Measurements from ENCODE around the gene MTHFD1L.

Gene MTHFD1L

DNA sequence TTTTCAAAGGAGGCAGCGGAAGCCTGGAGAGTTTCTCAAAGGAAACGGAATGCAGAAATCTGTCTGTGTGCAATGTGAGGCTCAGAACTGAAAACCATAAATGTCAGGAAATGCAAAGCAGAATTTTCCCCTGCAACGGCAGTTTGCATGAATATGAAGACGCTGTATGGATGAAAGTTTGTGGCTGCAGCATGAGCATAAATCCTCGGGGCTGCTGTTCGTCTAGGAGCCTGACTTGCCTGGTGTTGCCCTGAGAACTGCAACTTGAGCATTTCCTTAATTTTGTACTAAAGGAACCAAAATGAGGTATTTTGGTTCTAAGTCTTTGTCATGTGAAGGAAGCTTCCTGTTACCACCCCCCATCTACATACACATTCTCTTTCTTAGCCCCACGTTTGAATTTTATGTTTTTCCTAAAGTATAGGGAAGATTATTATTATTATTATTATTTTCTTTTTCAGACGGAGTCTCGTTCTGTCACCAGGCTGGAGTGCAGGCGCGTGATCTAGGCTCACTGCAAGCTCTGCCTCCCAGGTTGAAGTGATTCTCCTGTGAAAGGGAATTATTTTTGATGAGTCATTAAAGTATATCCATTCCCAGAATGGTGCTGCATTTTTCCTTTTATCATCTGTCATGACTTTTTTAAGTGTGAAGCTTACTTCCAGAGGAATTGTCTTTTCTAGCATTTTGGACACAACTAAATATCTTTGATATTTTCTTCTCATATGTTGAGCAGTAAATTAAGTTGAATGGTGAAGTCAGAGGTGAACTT lies 33.1 kb downstream of the MTHFD1L start:
- no peak for DNase-seq (ENCODE audit: low spot score)

DNA sequence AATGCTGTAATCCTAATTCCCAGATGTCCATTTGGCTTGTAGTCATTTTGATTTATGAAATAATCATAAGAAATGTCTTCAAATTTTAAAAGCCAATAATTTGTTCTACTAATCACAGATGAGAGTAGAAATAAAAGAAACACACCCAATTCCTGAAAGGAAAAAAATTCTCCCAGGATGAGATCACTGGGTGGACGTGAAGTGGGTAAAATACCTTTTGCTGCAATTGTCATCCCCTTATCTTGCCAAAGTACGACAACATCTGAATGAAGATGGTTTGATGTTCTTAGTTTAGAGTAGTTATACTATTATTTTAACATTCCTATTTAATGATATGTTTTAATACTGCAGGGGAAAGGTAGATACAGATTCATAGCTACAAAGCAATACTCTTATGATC lies 33.7 kb downstream of the MTHFD1L start:
- DNase-seq (ENCODE audit: low spot score), result no peak

DNA sequence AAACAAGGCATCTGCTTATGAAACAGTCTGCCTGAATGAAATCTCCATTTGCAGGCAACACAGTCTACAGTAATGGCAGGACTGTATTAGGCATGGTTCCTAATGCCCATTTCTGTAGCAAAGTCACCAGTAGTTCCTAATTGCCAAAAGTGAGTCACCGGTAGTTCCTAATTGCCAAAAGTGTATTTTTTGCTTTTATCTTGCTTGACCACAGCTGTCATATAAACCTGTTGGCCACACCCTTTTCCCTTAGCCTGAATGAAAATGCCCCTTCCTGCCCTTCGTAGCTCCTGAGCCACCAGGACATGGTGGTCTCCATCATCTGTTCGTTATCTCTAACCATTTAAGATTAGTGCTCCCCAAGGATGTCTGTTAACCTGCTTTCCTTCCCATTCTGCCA lies 34.5 kb downstream of the MTHFD1L start:
- no peak for DNase-seq (ENCODE audit: low spot score)

DNA sequence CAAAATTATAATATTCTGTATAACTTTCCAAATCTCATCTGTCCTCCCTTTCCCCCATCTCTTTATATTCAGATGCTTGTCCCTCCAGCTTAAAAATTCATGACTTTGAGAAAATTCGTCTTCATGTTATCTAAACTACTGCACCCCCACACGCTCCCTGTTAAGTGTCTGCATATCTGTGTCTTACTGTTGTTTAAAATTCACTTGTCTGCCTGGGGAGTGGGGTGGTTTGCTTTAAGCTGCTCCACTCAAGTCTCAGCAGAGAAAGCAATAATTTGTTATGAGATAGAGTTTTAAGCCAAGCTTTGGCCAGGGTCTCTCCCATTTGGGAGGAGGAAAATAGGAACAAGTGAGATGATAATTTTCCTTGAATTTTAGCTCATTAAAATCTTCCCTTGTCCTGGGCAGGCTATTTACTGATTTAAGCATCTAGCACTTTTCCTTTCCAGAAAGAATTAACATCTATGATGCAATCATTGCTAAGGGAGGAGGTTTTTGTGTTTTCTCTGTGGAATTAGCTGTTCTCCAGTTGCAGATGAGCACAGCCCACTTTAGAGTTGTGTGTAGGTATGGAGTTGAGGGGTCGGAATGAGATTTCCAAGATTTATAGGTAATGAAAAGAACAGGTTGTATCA lies 36.8 kb downstream of the MTHFD1L start:
- DNase-seq (ENCODE audit: low spot score), result no peak

DNA sequence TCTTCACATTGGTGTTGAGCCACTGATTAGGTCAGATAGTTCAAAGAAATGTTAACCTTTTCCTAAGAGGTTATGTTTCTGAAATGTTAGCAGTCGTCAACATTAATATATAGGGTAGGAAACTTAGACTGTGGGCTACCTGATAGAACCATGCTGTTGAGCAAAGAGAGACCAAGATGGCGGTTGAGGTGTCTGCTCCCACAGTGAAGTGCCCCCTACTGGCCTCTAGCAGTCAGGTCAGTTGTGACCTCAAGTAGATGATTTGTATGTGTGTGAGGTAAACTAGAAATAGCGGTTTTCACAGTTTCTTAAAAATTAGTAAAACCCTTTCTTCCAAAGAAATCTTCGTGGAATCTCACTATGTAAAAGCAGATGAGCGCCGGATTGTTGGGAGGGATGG lies 40.3 kb downstream of the MTHFD1L start:
- DNase-seq (ENCODE audit: low spot score), result no peak

DNA sequence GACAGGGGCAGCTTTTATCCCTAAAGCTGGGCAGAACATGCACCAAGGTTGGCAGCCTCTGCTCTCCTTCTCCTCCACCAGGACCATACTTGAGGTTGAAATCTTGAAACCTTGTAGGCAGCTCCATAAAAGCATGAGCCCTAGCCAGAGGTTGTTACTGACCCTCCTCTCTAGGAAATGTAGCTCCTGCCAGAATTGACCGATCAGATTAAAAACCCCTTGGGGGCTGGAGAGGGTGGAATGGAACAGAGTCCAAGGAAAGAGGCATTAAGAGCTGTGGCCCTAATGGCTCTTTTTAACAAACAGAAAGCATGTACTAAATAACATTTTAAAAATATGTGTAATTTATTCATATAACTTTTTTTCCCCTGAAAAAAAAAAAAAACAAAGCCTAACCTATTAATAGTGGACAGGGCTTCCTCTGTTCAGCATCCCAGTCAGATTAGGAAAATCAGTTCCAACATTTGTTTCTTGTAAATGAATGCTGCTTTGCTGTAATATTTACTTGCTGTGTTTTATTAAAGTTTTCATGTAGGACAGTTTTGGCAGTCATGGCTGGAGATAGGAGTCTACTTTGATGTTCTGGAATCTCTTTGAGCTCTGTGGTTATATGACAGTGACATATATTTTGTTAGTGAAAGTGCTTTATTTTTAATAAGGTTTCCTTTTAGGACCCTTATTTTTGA lies 41.3 kb downstream of the MTHFD1L start:
- DNase-seq (ENCODE audit: low spot score), result no peak

DNA sequence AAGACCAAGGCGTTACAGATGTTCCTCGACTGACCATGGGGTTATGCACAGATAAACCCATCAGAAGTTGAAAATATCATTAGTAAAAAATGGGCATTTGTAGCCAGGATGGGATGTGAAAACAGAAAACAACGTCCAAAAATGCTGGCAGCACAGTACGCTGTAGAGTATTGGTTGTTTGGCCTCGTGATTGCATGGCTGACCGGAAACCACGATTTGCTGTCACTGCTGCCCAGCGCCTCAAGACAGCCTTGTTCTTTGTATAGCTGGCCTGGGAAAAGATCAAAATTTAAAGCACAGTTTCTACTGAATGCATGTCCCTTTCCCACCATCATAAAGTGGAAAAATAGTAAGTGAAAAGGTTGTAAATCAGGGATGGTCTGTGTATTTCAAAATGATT lies 41.9 kb downstream of the MTHFD1L start:
- DNase-seq (ENCODE audit: low spot score), result no peak

DNA sequence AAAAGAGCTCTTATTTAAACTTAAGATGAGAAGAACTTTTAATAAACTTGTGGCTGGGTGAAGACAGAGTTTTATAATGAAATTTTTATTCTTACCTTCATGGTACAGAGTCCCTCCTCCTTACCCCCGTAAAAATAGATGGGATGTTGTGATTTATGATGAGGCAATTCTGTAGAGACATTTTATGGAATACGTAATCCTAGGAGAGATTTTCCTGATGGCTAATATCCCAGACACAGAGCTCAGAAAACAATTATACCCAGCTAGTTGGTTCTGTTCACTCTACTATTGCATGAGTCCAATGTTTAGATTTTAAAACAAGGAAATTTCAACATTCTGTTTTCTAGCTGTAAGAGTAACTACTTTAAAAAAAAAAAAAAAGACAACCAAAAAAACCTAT lies 43.4 kb downstream of the MTHFD1L start:
- no peak for DNase-seq (ENCODE audit: low spot score)

DNA sequence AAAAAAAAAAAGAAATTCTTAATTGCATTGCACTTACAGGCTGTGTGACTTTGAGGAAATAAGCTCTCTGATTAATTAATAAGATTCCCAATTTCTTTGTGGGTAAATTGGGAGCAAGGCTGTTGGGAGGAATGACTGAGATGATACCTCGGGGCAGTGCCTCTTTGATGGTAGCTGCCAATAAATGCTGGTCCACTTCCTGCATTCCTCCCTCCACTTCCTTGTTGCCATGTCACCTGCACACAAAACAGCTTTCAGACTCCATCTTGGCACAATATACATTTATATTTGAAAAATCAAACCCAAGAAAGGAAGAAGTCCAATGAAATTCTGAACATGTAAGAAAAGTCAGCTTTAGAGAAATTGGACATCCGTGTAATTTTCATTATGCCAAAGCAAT lies 45.1 kb downstream of the MTHFD1L start:
- DNase-seq (ENCODE audit: low spot score), result no peak

DNA sequence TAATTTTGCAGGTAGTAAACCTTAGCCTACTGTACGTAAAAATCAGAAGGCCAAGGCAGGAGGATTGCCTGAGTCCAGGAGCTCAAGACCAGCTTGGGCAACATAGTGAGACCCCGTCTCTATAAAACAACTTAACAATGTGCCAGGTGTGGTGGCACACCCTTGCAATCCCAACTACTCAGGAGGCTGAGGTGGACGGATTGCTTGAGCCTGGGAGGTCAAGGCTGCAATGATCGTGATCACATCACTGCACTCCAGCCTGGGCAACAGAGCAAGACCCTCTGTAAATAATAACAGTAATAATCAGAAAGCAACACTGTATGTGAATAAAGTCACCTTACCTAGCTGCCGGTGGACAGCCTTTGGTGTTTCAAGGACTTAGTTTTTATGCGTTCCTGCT lies 48.9 kb downstream of the MTHFD1L start:
- DNase-seq (ENCODE audit: low spot score), result no peak

DNA sequence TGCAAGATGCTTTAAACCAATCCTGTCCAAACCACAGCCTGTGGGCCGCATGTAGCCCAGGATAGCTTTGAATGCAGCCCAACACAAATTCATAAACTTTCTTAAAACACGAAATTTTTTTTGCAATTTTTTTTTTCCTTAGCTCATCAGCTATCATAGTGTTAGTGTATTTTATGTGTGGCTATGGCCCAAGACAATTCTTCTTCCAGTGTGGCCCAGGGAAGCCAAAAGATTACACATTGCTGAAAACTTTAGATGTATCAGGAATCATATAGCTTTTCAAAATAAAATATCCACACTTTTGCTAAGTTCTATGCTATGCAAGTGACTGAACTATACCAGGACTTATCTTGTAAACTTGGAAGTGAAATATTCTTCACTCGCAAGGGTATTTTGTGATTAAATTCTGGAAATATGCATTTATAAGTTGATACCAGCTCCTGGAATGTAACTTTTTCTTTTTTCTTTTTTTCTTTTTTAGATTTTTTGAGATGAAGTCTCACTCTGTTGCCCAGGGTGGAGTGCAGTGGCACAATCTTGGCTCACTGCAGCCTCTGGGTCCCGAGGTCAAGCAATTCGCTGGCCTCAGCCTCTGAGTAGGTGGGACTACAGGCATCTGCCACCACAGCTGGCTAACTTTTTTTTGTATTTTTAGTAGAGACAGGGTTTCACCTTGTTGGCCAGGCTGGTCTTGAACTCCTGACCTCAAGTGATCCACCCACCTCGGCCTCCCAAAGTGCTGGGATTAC lies 49.8 kb downstream of the MTHFD1L start:
- DNase-seq (ENCODE audit: low spot score), result no peak

DNA sequence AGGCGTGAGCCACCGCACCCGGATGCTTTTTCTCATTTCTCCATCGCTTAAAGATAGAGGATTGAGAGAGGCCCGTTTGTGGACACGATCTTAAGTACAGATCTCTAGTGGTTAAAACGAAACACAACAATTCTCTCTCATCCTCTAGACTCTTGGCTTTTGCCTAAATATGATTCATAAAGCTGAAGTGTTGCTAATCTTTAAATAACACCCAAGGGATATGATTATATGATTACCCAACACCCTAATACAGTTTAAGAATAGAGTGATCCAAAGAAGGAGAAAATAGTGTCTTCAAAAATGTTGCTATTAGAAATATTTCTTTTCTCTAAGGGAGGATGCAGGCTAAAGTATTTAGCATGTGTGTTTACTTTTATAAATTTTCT lies 50.4 kb downstream of the MTHFD1L start:
- no peak for DNase-seq (ENCODE audit: low spot score)

DNA sequence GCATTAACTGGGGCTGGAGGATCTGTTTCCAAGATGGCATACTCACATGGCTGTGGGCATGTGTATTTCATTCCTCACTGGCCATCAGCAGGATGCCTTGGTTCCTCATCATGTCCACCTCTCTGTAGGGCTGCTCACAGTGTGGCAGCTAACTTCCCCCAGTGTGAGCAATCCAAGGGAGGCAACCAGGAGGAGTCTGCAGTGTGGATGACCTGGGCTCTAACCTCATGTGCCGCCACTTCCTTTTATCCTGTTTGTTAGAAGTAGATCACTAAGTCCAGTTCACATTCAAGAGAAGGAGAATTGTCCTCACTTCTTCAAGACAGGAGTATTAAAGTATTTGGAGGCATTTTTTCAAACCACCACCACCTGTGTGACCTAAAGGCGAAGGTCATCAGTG lies 54.4 kb downstream of the MTHFD1L start:
- no peak for DNase-seq (ENCODE audit: low spot score)

DNA sequence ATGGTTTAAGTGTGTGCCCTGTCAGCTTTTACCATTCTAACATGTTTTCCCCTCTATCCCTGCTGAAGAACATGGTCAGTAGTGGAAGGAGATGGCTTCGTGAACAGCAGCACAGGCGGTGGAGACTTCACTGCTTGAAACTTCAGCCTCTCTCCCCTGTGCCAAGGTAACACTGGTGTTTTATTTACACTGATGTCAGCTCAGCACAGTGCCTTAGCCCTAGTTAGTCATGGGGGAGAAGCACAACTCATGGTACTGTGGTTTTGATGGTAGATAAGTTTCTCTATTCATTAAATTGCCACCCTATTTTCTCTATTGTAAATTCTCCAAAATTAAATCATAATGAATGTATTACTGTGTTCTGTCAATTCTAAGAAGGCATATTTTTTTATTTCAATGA lies 56.6 kb downstream of the MTHFD1L start:
- no peak for DNase-seq (ENCODE audit: low spot score)

DNA sequence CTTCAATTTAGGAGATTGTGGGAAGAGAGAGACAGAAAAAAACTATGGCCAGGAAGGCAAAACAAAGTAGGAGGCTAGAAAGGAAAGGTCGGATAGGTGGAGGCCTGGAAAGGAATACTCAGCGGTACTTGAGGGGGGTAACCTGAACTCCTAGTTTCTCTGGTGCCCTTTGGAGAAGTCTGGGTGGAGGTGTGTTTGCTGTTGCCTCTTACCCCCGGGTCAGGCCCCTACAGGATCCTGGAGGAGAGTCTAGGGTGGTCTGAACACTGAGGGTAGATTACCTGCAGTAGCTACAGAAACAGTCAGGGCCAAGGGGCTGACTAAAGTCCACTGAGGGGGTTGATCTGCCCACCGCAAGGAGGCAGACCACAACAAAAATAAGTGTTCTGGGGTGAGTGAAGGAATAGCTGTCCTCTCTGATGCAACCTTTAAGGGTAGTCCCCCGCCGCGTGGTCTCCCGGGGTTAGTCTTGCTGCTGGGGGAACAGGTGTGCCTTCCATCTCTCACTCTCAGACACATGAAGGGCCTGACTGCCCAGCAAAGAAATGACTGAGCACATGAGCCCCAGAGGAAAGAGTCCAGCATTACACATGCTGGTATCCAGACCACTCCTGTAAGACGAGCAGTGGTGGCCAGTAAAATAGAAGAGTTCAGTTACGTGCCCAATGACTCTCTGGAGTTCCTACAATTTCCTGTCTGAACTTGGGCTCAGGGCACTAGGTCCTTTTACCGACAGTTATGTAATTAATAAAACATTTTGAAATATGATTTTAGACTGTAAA lies 59.5 kb downstream of the MTHFD1L start:
- DNase-seq (ENCODE audit: low spot score), result no peak

DNA sequence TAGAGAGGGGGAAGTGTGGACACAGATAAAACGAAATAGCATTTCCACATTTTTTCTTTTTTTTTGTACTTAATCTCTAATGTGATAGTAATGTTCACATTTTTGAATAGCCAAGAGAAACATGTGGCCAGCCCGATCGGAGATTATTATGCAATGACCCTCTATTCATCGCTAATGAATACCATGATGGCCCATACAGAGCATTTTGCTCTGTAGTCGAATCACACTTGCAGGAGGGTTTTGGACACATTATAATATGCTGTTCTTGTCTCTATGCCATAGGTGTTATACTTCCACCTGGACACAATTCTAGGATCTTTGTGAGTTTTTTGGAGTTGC lies 60.1 kb downstream of the MTHFD1L start:
- DNase-seq (ENCODE audit: low spot score), result no peak

DNA sequence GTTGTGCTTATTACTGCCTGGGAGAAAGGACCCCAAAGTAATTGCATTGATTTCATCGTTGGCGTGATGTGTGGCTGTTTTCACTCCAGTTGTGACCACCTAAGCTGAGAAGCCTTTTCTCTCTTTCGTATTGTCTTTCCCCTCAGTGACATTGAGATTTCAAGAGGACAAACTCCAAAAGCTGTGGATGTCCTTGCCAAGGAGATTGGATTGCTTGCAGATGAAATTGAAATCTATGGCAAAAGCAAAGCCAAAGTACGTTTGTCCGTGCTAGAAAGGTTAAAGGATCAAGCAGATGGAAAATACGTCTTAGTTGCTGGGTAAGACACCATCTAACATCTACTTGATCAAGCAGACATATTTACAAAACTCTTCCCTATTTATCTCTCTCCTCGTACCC lies 60.5 kb downstream of the MTHFD1L start:
- DNase-seq (ENCODE audit: low spot score), result no peak

DNA sequence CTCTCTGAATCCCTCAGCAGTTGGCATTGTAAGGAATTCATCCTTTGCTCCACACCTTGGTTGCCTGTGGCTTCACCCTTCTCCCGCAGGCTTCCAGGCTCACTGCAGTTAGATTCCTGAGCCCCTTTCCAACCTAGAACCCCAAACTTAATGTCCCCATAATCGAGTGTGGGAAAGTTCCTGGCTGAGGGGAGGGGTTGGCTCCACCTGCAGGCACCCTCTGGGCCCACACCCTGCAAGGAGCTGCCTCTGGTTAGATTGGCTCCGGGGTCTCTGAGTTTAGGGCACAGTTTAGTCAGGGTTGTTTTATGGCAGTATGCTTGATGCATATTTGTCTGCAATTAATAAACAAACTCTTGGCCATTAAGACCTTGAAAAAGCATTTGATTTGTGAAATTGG lies 63.4 kb downstream of the MTHFD1L start:
- no peak for DNase-seq (ENCODE audit: low spot score)

DNA sequence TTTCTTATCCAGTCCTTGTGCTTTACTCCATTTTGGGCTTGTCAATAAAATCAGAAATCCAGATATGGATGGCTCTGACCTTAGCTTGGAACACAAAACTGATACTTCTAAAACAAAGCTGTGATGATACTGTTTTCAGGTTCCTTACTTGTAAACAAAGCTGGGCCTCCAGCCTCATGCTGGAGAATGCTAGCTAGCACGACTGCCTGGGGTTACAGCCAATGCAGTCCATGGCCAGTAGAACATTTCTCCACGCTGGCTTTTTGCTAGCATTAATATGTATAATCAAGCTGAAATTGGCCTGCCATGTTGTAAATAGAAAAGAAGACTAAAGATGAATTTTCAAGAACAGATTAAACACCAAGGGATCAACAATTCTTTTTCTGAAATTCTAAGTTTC lies 63.9 kb downstream of the MTHFD1L start:
- DNase-seq (ENCODE audit: low spot score), result no peak

DNA sequence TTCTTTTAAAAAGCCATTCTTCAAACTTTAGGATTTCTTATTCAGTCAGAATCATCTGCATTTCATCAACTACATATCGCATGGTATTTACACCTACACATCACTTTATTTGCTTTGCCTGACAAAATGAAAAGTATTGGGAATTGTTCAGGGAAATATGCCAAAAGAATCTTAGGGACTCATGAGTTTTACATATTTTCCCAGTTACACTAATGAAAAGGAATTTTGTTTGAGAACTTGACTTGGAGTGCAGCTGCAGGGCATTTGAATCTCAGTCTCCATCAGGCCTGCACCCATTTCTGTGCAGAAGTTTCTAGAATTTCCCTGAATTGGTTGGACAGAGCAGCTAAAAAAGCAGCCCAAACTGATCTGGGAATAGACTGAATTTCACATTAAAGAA lies 65.3 kb downstream of the MTHFD1L start:
- DNase-seq (ENCODE audit: low spot score), result no peak

DNA sequence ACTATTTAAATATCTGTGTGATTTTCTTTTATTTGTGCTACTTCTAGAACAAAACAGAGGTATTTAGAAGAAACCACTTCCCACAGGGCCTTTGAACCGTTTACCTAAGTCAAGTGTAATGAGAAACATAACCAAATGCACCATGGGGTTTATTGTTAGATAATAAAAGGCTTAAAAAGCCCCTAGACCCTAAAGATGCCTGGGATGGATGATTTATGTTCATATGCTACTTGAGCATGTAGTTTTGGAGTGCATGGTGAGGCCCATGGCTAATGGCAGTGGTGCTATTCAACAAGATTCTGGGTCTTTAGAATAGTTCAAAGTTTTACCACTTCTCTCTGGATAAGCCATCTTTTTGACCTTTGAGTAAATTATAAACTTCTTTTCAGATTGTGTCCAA lies 65.9 kb downstream of the MTHFD1L start:
- no peak for DNase-seq (ENCODE audit: low spot score)

DNA sequence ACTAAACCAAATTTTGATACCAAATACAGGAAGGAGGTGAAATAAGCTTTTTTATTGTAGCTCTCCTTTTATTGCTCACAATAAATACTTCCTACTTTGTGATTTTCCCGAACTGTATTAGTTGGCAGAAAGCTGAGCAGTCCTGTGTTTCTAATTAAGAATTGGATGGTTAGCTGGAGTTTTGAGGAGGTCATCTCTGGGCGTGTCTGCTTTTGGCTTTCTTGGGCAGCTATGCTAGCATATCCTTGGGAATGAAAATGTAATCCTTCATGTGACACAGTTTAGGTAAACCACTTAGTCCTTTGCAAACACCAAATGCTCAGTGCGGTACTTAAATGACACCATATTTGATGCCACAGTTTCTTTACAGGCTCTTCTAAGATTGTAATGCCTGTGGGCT lies 67.5 kb downstream of the MTHFD1L start:
- no peak for DNase-seq (ENCODE audit: low spot score)

Data from CD4-positive, alpha-beta T cell treated with Interleukin-6 at 100 ng/mL for 8 hours (primary cell).